Frontal cortex (tissue), 4 donors: Measurements from ENCODE around the gene ADGRD2. TPM values are rescaled to one million over a fixed set of nuclear protein-coding genes. Genes with fewer than 3 reads are reported as not detected.

Experiments used
- DNase-seq, 2 donors: peaks; one replicate each; pipeline ENCODE4 v3.0.0; 2012; ENCODE audit warnings: low spot score in 2 of 2
- FAIRE-seq: peaks from 2 replicates; lab custom pipeline; 2012; peaks lifted over from hg19 to GRCh38; lab: Jason Lieb, UNC
- total RNA-seq: library from RNA; depleted of rRNA; stranded (reverse); fragments of >200 nt; gene quantifications from one replicate; pipeline ENCODE4 v1.2.3, GENCODE V29; 2014
- donor health status: control.
- donor health status: control.
- donor health status: control.

ADGRD2 gene
- total RNA-seq, 1 donor from 2014 or later = not detected

GRCh38 chr9:124492818-124493217 lies 42.6 kb downstream of the ADGRD2 start:
- DNase-seq (no peak), FAIRE-seq (no peak)

- no peak for FAIRE-seq
- no peak for DNase-seq
Measured at GRCh38 chr9:124493218-124493617, 43.0 kb downstream of the ADGRD2 start.

- FAIRE-seq = no peak
- DNase-seq = no peak
Measured at GRCh38 chr9:124493794-124494479, 43.7 kb downstream of the ADGRD2 start.

GRCh38 chr9:124495126-124496074 lies 45.1 kb downstream of the ADGRD2 start:
- no peak for DNase-seq
- FAIRE-seq = no peak

GRCh38 chr9:124496075-124496449 lies 45.8 kb downstream of the ADGRD2 start:
- DNase-seq (no peak), FAIRE-seq (no peak)

- DNase-seq (no peak), FAIRE-seq (no peak)
Measured at GRCh38 chr9:124496463-124496862, 46.2 kb downstream of the ADGRD2 start.

GRCh38 chr9:124497441-124497840 lies 47.2 kb downstream of the ADGRD2 start:
- FAIRE-seq = no peak
- DNase-seq = no peak

- FAIRE-seq (no peak), DNase-seq (no peak)
Measured at GRCh38 chr9:124498040-124498439, 47.8 kb downstream of the ADGRD2 start.

GRCh38 chr9:124498499-124499146 lies 48.4 kb downstream of the ADGRD2 start:
- DNase-seq = no peak
- no peak for FAIRE-seq

- no peak for FAIRE-seq
Measured at GRCh38 chr9:124499216-124499615, 49.0 kb downstream of the ADGRD2 start.

GRCh38 chr9:124500028-124500795 lies 50.0 kb downstream of the ADGRD2 start:
- DNase-seq (no peak), FAIRE-seq (no peak)

More at GRCh38 chr9:124499216-124499615, 49.0 kb downstream of the ADGRD2 start:
- DNase-seq = no peak

- no peak for FAIRE-seq
- no peak for DNase-seq
Measured at GRCh38 chr9:124500796-124501611, 50.8 kb downstream of the ADGRD2 start.

- FAIRE-seq (no peak), DNase-seq (no peak)
Measured at GRCh38 chr9:124501771-124502320, 51.6 kb downstream of the ADGRD2 start.

GRCh38 chr9:124502711-124503702 lies 52.8 kb downstream of the ADGRD2 start:
- FAIRE-seq (no peak), DNase-seq (no peak)

- DNase-seq (no peak), FAIRE-seq (no peak)
Measured at GRCh38 chr9:124503713-124504529, 53.7 kb downstream of the ADGRD2 start.

- peak in 1 of 2 donors; percentile 48 for DNase-seq
- FAIRE-seq = no peak
Measured at GRCh38 chr9:124504530-124505005, 54.3 kb downstream of the ADGRD2 start.
